Endothelial cell of umbilical vein (primary cell): Measurements from ENCODE around the gene ZC3H12C. TPM values are rescaled to one million over a fixed set of nuclear protein-coding genes. Genes with fewer than 3 reads are reported as not detected.
A peak's percentile ranks its signal among the peaks of the same experiment; 100 is the strongest.

Experiments
- BruUV-seq: library from RNA; stranded (reverse); fragments of 400-500 nt; replicated peaks from 2 replicates; lab custom pipeline; 2021; lab: Mats Ljungman, UMichigan
- CTCF ChIA-PET: fragments of 300-600, 350-600 bp; sonication (Branson Sonifier 250); formaldehyde crosslinking; loops from one replicate; lab custom pipeline; 2021; ENCODE audit warnings: antibody characterized with exemption, inconsistent platforms; lab: Charles Lee
- POLR2A ChIA-PET: fragments of 300-600, 350-600 bp; sonication (Branson Sonifier 250); formaldehyde crosslinking; loops from one replicate; lab custom pipeline; 2021; ENCODE audit warnings: antibody characterized with exemption, inconsistent platforms; lab: Charles Lee
- DNase-seq: peaks from one replicate; pipeline ENCODE4 v3.0.0-alpha.2; 2011; ENCODE audit warnings: low read depth, low spot score
- FAIRE-seq: peaks from 2 replicates; lab custom pipeline; 2011; peaks lifted over from hg19 to GRCh38; lab: Jason Lieb, UNC
- H2AFZ ChIP-seq: 2 replicates; pipeline ENCODE4 v1.6.0; 2012; ENCODE audit warnings: low read depth, low read length, control low read depth, inconsistent platforms
- H3K27ac ChIP-seq: 2 replicates; pipeline ENCODE4 v1.5.1; 2011; ENCODE audit warnings: low read depth, mild to moderate bottlenecking, control low read depth, low read length, moderate library complexity; ENCODE audit not compliant: insufficient read depth
- H3K27me3 ChIP-seq, 2 experiments: 2 replicates each; pipeline versions ENCODE4 v1.6.0 to v1.6.1; 2011; ENCODE audit warnings: low read length in 2 of 2, mixed read lengths in 1 of 2; ENCODE audit not compliant: control insufficient read depth in 2 of 2, insufficient read depth in 2 of 2
- H3K36me3 ChIP-seq, 2 experiments: 2 replicates in 1 of 2; 3 replicates in 1 of 2; pipeline ENCODE4 v1.5.1; 2011; ENCODE audit warnings: low read length in 2 of 2, mild to moderate bottlenecking in 1 of 2, moderate library complexity in 1 of 2; ENCODE audit not compliant: control insufficient read depth in 2 of 2, insufficient read depth in 2 of 2; ENCODE audit errors: extremely low read depth in 1 of 2
- H3K4me1 ChIP-seq: 3 replicates; pipeline ENCODE4 v1.5.1; 2011; ENCODE audit warnings: mild to moderate bottlenecking, low read length; ENCODE audit not compliant: control insufficient read depth, insufficient read depth; ENCODE audit errors: extremely low read depth
- H3K4me2 ChIP-seq: 2 replicates; pipeline ENCODE4 v1.6.1; 2011; ENCODE audit warnings: low read length, control low read depth, mixed read lengths; ENCODE audit not compliant: insufficient read depth
- H3K4me3 ChIP-seq, 3 experiments: fragments of 200-600 bp in 1 of 3; sonication (generic), shearing (Covaris generic) in 1 of 3; replicated peaks in 1 of 3; 2 replicates each; pipeline ENCODE4 v1.5.1; 2011 to 2016; ENCODE audit warnings: control low read depth in 3 of 3, low read length in 3 of 3, mild to moderate bottlenecking in 2 of 3, inconsistent platforms in 1 of 3, low read depth in 1 of 3, moderate library complexity in 1 of 3; ENCODE audit not compliant: insufficient read depth in 1 of 3
- H3K79me2 ChIP-seq: 2 replicates; pipeline ENCODE4 v1.6.0; 2012; ENCODE audit warnings: low read length, inconsistent platforms; ENCODE audit not compliant: control insufficient read depth, insufficient read depth
- H3K9ac ChIP-seq: replicated peaks from 2 replicates; pipeline ENCODE3; 2011; ENCODE audit warnings: low read length, control low read depth; ENCODE audit not compliant: insufficient read depth; ENCODE audit errors: extremely low read depth
- H3K9me1 ChIP-seq: replicated peaks from 3 replicates; pipeline ENCODE4 v1.6.0; 2011; ENCODE audit warnings: mild to moderate bottlenecking, low read length; ENCODE audit not compliant: control insufficient read depth, insufficient read depth; ENCODE audit errors: extremely low read depth
- H3K9me3 ChIP-seq: replicated peaks from 2 replicates; pipeline ENCODE4 v1.5.1; 2012; ENCODE audit warnings: low read length, inconsistent platforms; ENCODE audit not compliant: control insufficient read depth, insufficient read depth
- H4K20me1 ChIP-seq: replicated peaks from 2 replicates; pipeline ENCODE3; 2011; ENCODE audit warnings: mild to moderate bottlenecking, low read length; ENCODE audit not compliant: control insufficient read depth, insufficient read depth; ENCODE audit errors: extremely low read depth
- FOS ChIP-seq: IDR thresholded peaks from 2 replicates; pipeline ENCODE4 v1.6.1; 2011; ENCODE audit warnings: mild to moderate bottlenecking, low read length, moderate library complexity, borderline replicate concordance; ENCODE audit not compliant: insufficient read depth
- GATA2 ChIP-seq: IDR thresholded peaks from 2 replicates; pipeline ENCODE4 v1.7.0; 2011; ENCODE audit warnings: low read depth, mild to moderate bottlenecking, moderate library complexity, mixed read lengths, low read length; ENCODE audit not compliant: insufficient read length, insufficient read depth
- JUN ChIP-seq: IDR thresholded peaks from 2 replicates; pipeline ENCODE4 v1.6.1; 2011; ENCODE audit warnings: borderline replicate concordance, low read depth; ENCODE audit not compliant: insufficient read length, insufficient read depth
- MAX ChIP-seq: IDR thresholded peaks from 2 replicates; pipeline ENCODE4 v1.6.1; 2011; ENCODE audit not compliant: insufficient read depth, insufficient read length
- POLR2AphosphoS5 ChIP-seq: IDR thresholded peaks from 2 replicates; pipeline ENCODE4 v1.6.1; 2012; ENCODE audit warnings: low read depth, mild to moderate bottlenecking, control low read depth, low read length, moderate library complexity; ENCODE audit not compliant: insufficient read depth
- dilution Hi-C: fragments of 300-500 bp; cut with MboI; formaldehyde crosslinking; loops from one replicate; pipeline ENCODE4 v1.15.0; 2019; ENCODE audit warnings: low sequenced_read_pairs; ENCODE audit not compliant: extremely low pct_ligation_motif_present
- intact Hi-C: fragments of 100-400 bp; cut with micrococcal nuclease; formaldehyde crosslinking; loops from one replicate; pipeline ENCODE4 v1.10.0; 2022
- polyA plus RNA-seq, 4 experiments: library from polyadenylated mRNA; depleted of rRNA in 3 of 4; stranded (reverse) in 3 of 4; unstranded in 1 of 4; fragments of >200 nt; gene quantifications; 2 replicates each; pipeline versions ENCODE4 v1.2.1 to v1.2.3, GENCODE V29; 2011 to 2012; ENCODE audit warnings: missing spikeins in 1 of 4
- total RNA-seq: library from RNA; stranded (reverse); gene quantifications from 2 replicates; pipeline ENCODE4 v1.2.3, GENCODE V29; 2021

ZC3H12C gene
- total and polyA plus RNA-seq, 2 donors (not counting 3 experiments of a cell fraction or from before 2014, with no cell fraction given), result 5.5 to 14.7 TPM

DNA sequence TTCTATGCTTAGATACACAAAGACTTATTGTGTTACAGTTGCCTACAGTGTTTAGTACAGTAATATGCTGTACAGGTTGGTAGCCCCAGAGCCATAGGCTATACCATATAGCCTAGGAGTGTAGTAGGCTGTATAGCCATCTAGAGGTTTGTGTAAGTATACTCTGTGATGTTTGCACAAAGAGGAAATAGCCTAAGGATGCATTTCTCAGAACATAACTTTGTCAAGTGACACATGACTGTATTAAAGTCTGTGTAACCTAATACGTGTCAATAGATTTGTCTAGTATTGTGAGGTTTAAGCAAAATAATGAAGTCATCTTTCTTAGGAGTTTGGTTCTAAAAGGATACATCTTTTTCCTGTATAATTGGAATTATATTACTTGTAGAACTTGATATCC is 5.5 kb downstream of the ZC3H12C start:
- peak; percentile 25 for DNase-seq
- no peak overlapping the region for H3K4me2 ChIP-seq
- H3K4me1 ChIP-seq, result peaks cover 24% of the 10 kb centered on the region
- CTCF ChIA-PET, result no interaction called here
- intact Hi-C loops (loop anchor here (10.0 kb wide), 1 partner anchor 216 kb away; no protein-coding TSS in a partner anchor), dilution Hi-C loops (no loop called here)
- FAIRE-seq, result no peak
- no TSS peak for BruUV-seq
- no peak overlapping the region for H3K27ac ChIP-seq
- TF ChIP-seq POLR2AphosphoS5, result no peak
- no peaks in the 10 kb centered on the region for H3K36me3 ChIP-seq
- H3K9me1 ChIP-seq, result no peaks in the 10 kb centered on the region
- H3K27me3 ChIP-seq, result no peaks in the 10 kb centered on the region
- H3K9ac ChIP-seq, result no peak overlapping the region
- no peaks in the 10 kb centered on the region for H3K9me3 ChIP-seq
- POLR2A ChIA-PET, result no interaction called here
- no peak overlapping the region for H3K4me3 ChIP-seq
- H4K20me1 ChIP-seq, result peaks cover 10% of the 10 kb centered on the region
- peaks cover 87% of the 10 kb centered on the region for H3K79me2 ChIP-seq
- H2AFZ ChIP-seq, result no peak overlapping the region

GRCh38 chr11:110100476-110101240 is 7.5 kb downstream of the ZC3H12C start:
- FAIRE-seq, result no peak
- no TSS peak for BruUV-seq
- Histone ChIP-seq H3K27me3 (no peaks in the 10 kb centered on the region), H3K9me3 (no peaks in the 10 kb centered on the region), H3K4me2 (no peak overlapping the region), H2AFZ (no peak overlapping the region), H3K27ac (peak overlapping the region; percentile 2), H3K9ac (no peak overlapping the region), H3K9me1 (no peaks in the 10 kb centered on the region), H3K4me1 (peaks cover 13% of the 10 kb centered on the region), H3K36me3 (no peaks in the 10 kb centered on the region), H3K4me3 (no peak overlapping the region), H3K79me2 (peaks cover 86% of the 10 kb centered on the region), H4K20me1 (peaks cover 8% of the 10 kb centered on the region)
- dilution Hi-C loops (no loop called here), intact Hi-C loops (no loop called here)
- ChIA-PET CTCF (interaction anchor here (0.8 kb wide), 1 partner anchor 100 kb away, joined by 3 read pairs; no protein-coding TSS in a partner anchor), POLR2A (interaction anchor here (0.7 kb wide), 1 partner anchor 10 kb away, joined by 5 read pairs; no protein-coding TSS in a partner anchor)
- no peak for TF ChIP-seq JUN
- no peak for TF ChIP-seq FOS
- no peak for TF ChIP-seq GATA2
- no peak for TF ChIP-seq MAX
- DNase-seq, result peak; percentile 87
